Measurements from ENCODE around the gene PCNA.

DNA sequence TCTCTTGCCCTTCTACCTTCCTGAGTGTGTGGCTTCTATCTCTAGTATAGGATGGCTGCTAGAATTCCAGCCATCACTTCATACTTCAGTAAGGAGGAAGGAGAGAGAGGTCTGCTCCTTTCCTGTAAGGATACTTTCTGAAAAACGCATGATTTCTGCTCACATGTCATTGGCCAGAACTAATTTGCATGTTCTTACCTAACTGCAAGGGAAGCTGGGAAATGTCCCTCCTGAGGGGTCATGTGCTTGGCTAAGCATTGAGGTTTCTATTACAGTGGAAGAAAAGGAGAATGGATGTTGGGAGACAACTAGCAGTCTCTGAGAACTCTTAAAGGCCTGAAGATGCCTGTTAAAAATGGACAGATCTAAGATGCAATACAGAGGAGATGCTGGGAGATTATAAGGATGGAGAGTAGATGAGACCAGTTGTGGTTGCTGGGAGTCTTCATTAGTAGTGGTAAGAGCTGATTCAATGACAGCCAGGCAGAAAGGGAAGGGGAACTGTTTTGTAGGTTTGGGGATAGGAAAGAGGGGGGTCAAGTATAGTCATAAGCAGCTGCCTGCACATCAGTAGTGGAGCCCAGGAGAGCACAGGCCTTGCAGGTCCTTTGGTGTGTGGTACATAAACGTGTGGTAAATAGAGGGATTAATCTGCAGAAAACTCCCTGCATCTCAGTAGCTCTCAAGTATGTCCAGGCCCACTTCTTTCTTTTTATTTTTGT lies 27.3 kb upstream of the PCNA start:
- TF ChIP-seq, protein P1, sequence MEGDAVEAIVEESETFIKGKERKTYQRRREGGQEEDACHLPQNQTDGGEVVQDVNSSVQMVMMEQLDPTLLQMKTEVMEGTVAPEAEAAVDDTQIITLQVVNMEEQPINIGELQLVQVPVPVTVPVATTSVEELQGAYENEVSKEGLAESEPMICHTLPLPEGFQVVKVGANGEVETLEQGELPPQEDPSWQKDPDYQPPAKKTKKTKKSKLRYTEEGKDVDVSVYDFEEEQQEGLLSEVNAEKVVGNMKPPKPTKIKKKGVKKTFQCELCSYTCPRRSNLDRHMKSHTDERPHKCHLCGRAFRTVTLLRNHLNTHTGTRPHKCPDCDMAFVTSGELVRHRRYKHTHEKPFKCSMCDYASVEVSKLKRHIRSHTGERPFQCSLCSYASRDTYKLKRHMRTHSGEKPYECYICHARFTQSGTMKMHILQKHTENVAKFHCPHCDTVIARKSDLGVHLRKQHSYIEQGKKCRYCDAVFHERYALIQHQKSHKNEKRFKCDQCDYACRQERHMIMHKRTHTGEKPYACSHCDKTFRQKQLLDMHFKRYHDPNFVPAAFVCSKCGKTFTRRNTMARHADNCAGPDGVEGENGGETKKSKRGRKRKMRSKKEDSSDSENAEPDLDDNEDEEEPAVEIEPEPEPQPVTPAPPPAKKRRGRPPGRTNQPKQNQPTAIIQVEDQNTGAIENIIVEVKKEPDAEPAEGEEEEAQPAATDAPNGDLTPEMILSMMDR (IDR thresholded peaks at IDR 0.05; ENCODE audit: insufficient read depth, low read length, poor library complexity, severe bottlenecking): no peak
- no peak for TF ChIP-seq EZH2phosphoT487 (conservative IDR thresholded peaks at IDR 0.05; ENCODE audit: low read length)
